ENCODE data around the gene NMNAT3. TPM values are rescaled to one million over a fixed set of nuclear protein-coding genes. Genes with fewer than 3 reads are reported as not detected.

The NMNAT3 gene
- total RNA-seq, 2 donors from 2014 or later: 1.2 to 1.6 TPM

GRCh38 chr3:139710212-139710611 is 32.4 kb upstream of the NMNAT3 start:
- WGBS, 2 experiments (ENCODE audit: insufficient coverage in 1 of 2, insufficient read length in 1 of 2): 74 to 79% methylated on average over 3 of the region's 3 CpGs
- Histone ChIP-seq H3K4me3 (ENCODE audit: low read length) (no peak overlapping the region), H3K27me3 (ENCODE audit: control insufficient read depth, insufficient read depth, low read length, poor library complexity, severe bottlenecking) (no peaks in the 10 kb centered on the region), H3K9ac (ENCODE audit: extremely low read depth, low read length, poor library complexity, severe bottlenecking) (no peak overlapping the region), H3K9me3 (ENCODE audit: control insufficient read depth, low read length) (no peaks in the 10 kb centered on the region), H3K36me3 (ENCODE audit: control insufficient read depth, insufficient read depth, low read length) (no peaks in the 10 kb centered on the region), H3K27ac (ENCODE audit: low read depth, low read length) (no peak overlapping the region), H3K4me1 (ENCODE audit: control insufficient read depth, insufficient read depth, low read length) (no peaks in the 10 kb centered on the region)
- TF ChIP-seq CTCF (conservative IDR thresholded peaks at IDR 0.05): no peak
- no peak for DNase-seq
- Mint-ChIP-seq H3K4me1 (peaks cover 8% of the 10 kb centered on the region), H3K27me3 (ENCODE audit: insufficient read depth) (peaks cover 2% of the 10 kb centered on the region), H3K4me3 (no peak overlapping the region), H3K27ac (no peak overlapping the region), H3K9me3 (no peaks in the 10 kb centered on the region), H3K36me3 (ENCODE audit: low read depth) (no peaks in the 10 kb centered on the region)

- H3K4me1 Mint-ChIP-seq: peaks cover 5% of the 10 kb centered on the region
- no peaks in the 10 kb centered on the region for H3K36me3 Mint-ChIP-seq (ENCODE audit: low read depth)
- H3K4me3 Mint-ChIP-seq: no peak overlapping the region
- Histone ChIP-seq H3K36me3 (ENCODE audit: control insufficient read depth, insufficient read depth, low read length) (no peaks in the 10 kb centered on the region), H3K27me3 (ENCODE audit: control insufficient read depth, insufficient read depth, low read length, poor library complexity, severe bottlenecking) (peaks cover 10% of the 10 kb centered on the region), H3K9me3 (ENCODE audit: control insufficient read depth, low read length) (no peaks in the 10 kb centered on the region), H3K4me3 (ENCODE audit: low read length) (no peak overlapping the region), H3K27ac (ENCODE audit: low read depth, low read length) (no peak overlapping the region), H3K9ac (ENCODE audit: extremely low read depth, low read length, poor library complexity, severe bottlenecking) (no peak overlapping the region), H3K4me1 (ENCODE audit: control insufficient read depth, insufficient read depth, low read length) (no peaks in the 10 kb centered on the region)
- DNase-seq: no peak
- H3K27me3 Mint-ChIP-seq (ENCODE audit: insufficient read depth): peaks cover 13% of the 10 kb centered on the region
- H3K27ac Mint-ChIP-seq: no peak overlapping the region
- WGBS, 2 experiments (ENCODE audit: insufficient coverage in 1 of 2, insufficient read length in 1 of 2): 92 to 100% methylated on average over 3 of the region's 3 CpGs
- no peak for TF ChIP-seq CTCF (conservative IDR thresholded peaks at IDR 0.05)
- H3K9me3 Mint-ChIP-seq: no peaks in the 10 kb centered on the region
Observed at GRCh38 chr3:139705631-139706030, 27.9 kb upstream of the NMNAT3 start.

GRCh38 chr3:139696314-139696604 is 18.5 kb upstream of the NMNAT3 start:
- Histone ChIP-seq H3K27ac (ENCODE audit: low read depth, low read length) (no peak overlapping the region), H3K27me3 (ENCODE audit: control insufficient read depth, insufficient read depth, low read length, poor library complexity, severe bottlenecking) (peaks cover 9% of the 10 kb centered on the region), H3K4me1 (ENCODE audit: control insufficient read depth, insufficient read depth, low read length) (no peaks in the 10 kb centered on the region), H3K4me3 (ENCODE audit: low read length) (no peak overlapping the region), H3K36me3 (ENCODE audit: control insufficient read depth, insufficient read depth, low read length) (no peaks in the 10 kb centered on the region), H3K9me3 (ENCODE audit: control insufficient read depth, low read length) (no peaks in the 10 kb centered on the region), H3K9ac (ENCODE audit: extremely low read depth, low read length, poor library complexity, severe bottlenecking) (no peak overlapping the region)
- 94 to 100% methylated on average over 2 of the region's 2 CpGs for WGBS, 2 experiments (ENCODE audit: insufficient coverage in 1 of 2, insufficient read length in 1 of 2)
- Mint-ChIP-seq H3K9me3 (no peaks in the 10 kb centered on the region), H3K4me1 (peaks cover 7% of the 10 kb centered on the region), H3K36me3 (ENCODE audit: low read depth) (no peaks in the 10 kb centered on the region), H3K27ac (no peak overlapping the region), H3K4me3 (no peak overlapping the region), H3K27me3 (ENCODE audit: insufficient read depth) (peaks cover 8% of the 10 kb centered on the region)
- DNase-seq: no peak
- no peak for TF ChIP-seq CTCF (conservative IDR thresholded peaks at IDR 0.05)
